Activated T-cell treated with anti-CD3 and anti-CD28 coated beads, Interleukin-2, amount 50 U/mL, for 72 hours (primary cell): ENCODE results near the gene RNASE12. TPM values are rescaled to one million over a fixed set of nuclear protein-coding genes. Genes with fewer than 3 reads are reported as not detected.

ENCODE experiments used
- ATAC-seq, 2 donors: fragments of 150-1000 bp; cut with Tn5 transposase; replicated peaks in 1 of 2; 2 replicates each; pipeline ENCODE4 v1.10.0; 2021; ENCODE audit warnings: moderate library complexity in 2 of 2, mild to moderate bottlenecking in 1 of 2
- DNase-seq, 2 donors: peaks; one replicate each; pipeline ENCODE4 v3.0.0; 2021 to 2022; ENCODE audit warnings: mixed read lengths in 1 of 2
- H3K27ac Mint-ChIP-seq: one replicate; pipeline ENCODE4 v1.8.0; 2022; ENCODE audit warnings: mild to moderate bottlenecking, moderate library complexity, mixed read lengths
- H3K27me3 Mint-ChIP-seq: one replicate; pipeline ENCODE4 v1.8.0; 2022; ENCODE audit warnings: low read depth, mixed read lengths
- H3K36me3 Mint-ChIP-seq, 2 donors: one replicate each; pipeline ENCODE4 v1.8.0; 2022; ENCODE audit warnings: mixed read lengths in 2 of 2, mild to moderate bottlenecking in 1 of 2; ENCODE audit not compliant: insufficient read depth in 2 of 2
- H3K4me1 Mint-ChIP-seq: one replicate; pipeline ENCODE4 v1.8.0; 2022; ENCODE audit warnings: low read depth, mixed read lengths
- H3K4me3 Mint-ChIP-seq, 2 donors: one replicate each; pipeline ENCODE4 v1.8.0; 2022; ENCODE audit warnings: mild to moderate bottlenecking in 2 of 2, mixed read lengths in 2 of 2, moderate library complexity in 2 of 2
- H3K9me3 Mint-ChIP-seq, 2 donors: one replicate each; pipeline ENCODE4 v1.8.0; 2022; ENCODE audit warnings: mixed read lengths in 2 of 2
- total RNA-seq, 2 donors: library from RNA; stranded (reverse); gene quantifications; one replicate each; pipeline ENCODE4 v1.2.3, GENCODE V29; 2022

Gene RNASE12, protein sequence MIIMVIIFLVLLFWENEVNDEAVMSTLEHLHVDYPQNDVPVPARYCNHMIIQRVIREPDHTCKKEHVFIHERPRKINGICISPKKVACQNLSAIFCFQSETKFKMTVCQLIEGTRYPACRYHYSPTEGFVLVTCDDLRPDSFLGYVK
- total RNA-seq = not detected

DNA sequence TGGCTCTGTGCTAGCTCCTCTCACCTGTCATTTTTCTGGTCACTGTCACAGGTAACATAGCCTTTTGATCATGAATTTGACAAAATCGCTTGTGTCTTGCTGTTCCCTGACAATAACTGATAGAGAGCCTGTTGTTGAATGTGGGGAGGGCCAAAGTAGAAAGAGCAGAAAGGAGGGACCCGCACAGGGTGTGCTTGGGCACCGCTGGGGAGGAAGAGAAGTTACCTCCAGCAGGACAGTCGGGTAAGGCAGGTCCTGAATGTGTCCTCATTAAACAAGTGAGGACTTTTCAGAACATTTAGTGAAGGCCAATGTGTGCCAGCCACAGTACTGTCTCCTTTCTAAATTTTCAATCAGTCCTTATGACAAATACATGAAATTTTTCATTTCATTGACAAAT lies at the start of gene RNASE12:
RNASE12 (minus strand) TSS at position 142 of the 400 bp plus-strand sequence. CDS start 653 bp downstream, outside the sequence.
- no peaks in the 10 kb centered on the region for H3K27me3 Mint-ChIP-seq
- DNase-seq (no peak), ATAC-seq (no peak)
- H3K4me3 Mint-ChIP-seq = peak within 1 kb of the TSS in 1 of 2 donors; percentile 16
- H3K9me3 Mint-ChIP-seq = no peaks in the 10 kb centered on the region
- no peak within 1 kb of the TSS for H3K27ac Mint-ChIP-seq
- no peaks in the 10 kb centered on the region for H3K36me3 Mint-ChIP-seq
- H3K4me1 Mint-ChIP-seq = peaks cover 13% of the 10 kb centered on the region

DNA sequence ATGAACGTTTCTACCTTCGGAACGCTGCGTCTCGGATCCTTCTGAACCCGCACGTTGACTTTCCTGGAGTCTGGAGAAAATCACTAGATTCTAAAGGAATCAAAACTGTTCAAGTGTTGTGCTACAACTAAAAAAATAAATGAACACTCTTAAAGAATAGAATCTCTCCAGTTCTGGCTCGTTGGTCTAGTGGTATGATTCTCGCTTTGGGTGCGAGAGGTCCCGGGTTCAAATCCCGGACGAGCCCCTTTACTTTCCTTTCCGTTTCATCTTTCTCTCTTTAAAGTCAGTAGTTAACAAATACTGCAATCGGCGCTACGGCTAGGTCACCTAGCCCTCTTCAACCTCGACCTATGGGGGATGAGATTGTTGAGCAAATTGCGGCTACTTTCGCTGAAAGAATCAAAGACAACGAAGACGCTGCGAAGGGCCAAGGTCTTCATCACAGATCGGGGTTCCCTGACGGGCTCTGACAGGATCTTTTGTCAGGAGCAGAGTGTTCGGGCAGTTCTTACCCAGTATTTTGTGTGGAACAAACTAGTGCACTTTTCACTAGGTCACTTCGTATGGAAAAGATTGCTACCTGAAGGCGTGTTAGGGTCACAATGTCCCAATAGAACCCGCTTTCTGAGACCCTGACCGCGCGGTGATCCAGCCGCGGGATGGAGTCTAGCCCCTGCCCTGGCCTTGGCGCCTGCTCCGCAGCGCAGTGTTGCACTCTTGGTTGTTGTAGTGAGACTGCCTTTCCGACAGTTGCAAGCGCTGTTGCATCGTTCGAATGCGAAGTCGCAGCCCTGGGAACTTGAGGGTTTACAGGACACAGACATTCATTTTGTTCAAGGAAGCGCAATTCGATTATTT lies 41.9 kb upstream of the RNASE12 start:
- peaks cover 39% of the 10 kb centered on the region for H3K4me1 Mint-ChIP-seq
- DNase-seq (peak; percentile 55 to 80), ATAC-seq (peak; percentile 78 to 87)
- H3K27ac Mint-ChIP-seq = peak overlapping the region; percentile 99
- peak overlapping the region; percentile 88 to 92 for H3K4me3 Mint-ChIP-seq
- peaks cover 0 to 2% of the 10 kb centered on the region in 2 donors for H3K36me3 Mint-ChIP-seq
- peaks cover 44% of the 10 kb centered on the region for H3K27me3 Mint-ChIP-seq
- peaks cover 0 to 2% of the 10 kb centered on the region in 2 donors for H3K9me3 Mint-ChIP-seq

DNA sequence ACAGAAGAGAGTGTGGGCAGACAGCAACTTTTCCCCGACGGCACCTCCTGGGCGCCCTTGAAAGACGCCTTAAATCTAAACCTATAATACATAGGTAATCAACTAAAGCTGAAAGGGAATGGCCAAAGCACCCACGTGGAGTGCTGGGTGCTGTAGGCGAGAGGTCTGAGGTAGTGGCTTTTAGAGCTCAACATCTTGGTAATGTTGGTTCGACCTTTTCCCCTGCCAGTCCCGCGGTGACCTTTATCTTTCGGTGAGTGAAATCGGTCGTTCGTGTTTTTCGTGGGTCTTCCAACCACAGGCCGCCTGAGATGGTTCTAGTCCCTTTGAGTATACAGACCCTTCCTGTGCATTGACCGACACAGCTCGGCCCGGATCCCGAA lies 41.3 kb upstream of the RNASE12 start:
- Mint-ChIP-seq H3K27me3 (peaks cover 50% of the 10 kb centered on the region), H3K27ac (peak overlapping the region; percentile 99), H3K4me1 (peaks cover 45% of the 10 kb centered on the region), H3K36me3 (peaks cover 0 to 2% of the 10 kb centered on the region in 2 donors), H3K4me3 (peak overlapping the region; percentile 88 to 92), H3K9me3 (peaks cover 0 to 2% of the 10 kb centered on the region in 2 donors)
- ATAC-seq = peak; percentile 38 to 39
- DNase-seq = peak; percentile 33 to 41

DNA sequence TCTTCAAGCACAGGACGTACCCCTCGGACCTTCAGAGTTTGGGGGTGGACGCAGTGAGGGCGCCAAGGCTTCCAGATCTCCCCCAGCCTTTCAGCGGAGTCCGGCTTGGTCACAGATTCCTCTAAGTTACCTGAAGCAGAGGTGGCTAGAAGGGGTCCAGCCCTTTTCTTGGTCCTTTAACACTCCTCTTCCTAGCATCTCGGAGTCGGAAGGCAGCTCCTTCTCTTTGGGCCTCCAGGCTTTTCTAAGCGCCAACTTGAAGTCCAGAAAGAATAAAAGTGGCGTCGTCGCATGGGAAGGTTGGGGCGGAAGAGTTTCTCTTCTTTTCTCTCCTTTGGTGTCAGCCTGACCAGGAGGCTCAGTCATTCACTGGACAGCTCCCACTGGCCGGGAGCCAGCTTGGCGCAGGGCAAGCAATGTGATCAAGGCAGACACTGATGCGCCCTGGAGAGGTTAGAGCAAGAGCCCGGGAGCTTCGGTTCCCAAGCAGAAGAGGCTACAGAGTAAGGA lies 40.8 kb upstream of the RNASE12 start:
- Mint-ChIP-seq H3K27ac (peak overlapping the region; percentile 11), H3K4me1 (peaks cover 50% of the 10 kb centered on the region), H3K4me3 (peak overlapping the region; percentile 88 to 92), H3K36me3 (peaks cover 0 to 2% of the 10 kb centered on the region in 2 donors), H3K9me3 (peaks cover 0 to 2% of the 10 kb centered on the region in 2 donors), H3K27me3 (peaks cover 55% of the 10 kb centered on the region)
- no peak for ATAC-seq
- DNase-seq = no peak

DNA sequence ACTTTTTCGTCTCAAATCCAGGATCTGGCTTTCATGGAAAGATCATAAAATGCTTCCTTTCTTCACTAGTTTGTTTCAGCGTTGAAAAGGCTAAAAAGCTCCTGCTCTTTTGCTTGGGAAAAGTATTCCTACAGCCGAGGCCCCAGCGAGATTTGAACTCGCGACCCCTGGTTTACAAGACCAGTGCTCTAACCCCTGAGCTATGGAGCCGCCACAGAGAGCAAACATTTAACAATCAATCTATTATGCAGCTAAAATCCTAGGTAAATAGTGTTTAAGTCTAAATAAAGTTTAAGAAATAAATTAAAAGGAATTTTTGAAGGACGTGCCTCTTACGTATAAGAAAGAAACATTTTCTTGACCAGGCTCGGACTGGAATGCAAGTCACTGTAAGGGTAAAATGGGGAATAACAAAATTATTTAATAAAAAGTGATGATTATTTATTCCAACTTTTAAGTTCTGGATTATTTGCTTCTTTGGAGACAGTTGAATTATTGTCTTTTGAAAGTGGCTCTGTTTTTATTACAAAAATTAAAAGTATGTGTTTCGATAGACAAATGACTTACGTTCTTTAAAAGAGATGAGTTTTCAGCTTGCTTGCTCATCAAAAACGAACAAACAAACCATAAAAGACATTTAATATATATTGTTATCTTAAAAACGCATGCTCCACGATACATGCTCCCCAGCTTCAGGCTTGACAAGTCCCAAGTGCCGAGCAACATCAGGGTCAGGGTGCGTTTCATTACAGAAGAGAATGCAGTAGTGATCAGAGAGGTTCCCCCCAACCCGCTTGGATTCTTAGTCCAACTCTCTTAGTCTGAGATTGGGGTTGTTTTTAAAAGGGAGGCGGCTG lies 40.1 kb upstream of the RNASE12 start:
- ATAC-seq = peak; percentile 20 to 29

DNA sequence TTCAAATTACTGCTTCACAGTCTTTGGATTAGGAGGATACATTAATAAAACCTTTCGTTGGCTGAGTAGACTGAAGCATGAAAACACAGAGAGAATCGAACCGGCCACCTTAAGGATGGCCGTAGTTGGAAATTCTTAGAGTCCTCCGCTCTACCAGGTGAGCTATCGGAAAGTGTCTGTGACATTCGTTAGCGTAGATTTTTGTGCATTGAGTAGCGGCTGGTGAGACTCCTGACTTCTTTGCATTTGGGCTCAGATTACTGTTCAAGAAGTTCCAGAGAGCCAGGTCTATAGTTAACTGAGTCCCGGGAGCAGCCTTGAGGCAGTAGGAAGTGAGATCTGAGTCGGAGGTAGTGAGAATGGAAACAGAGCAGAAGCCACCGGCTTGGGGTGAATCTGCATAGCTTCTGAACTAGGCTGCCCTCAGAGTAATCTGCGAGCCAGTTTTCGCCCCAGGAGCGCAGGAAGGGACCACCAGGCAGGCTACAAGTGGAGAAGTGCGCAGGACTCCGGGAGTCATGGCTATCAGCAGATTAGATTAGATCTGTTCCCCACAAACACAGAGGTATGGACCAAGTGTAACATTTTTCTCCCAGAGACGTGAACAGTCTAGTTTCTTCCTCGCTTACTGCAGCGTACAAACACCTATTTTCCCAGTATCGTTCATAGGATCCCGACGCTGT lies 39.3 kb upstream of the RNASE12 start:
- peak overlapping the region; percentile 85 for H3K27ac Mint-ChIP-seq
- peaks cover 0 to 2% of the 10 kb centered on the region in 2 donors for H3K36me3 Mint-ChIP-seq
- peaks cover 0 to 2% of the 10 kb centered on the region in 2 donors for H3K9me3 Mint-ChIP-seq
- H3K4me3 Mint-ChIP-seq = peak overlapping the region; percentile 88
- peaks cover 64% of the 10 kb centered on the region for H3K4me1 Mint-ChIP-seq
- peak; percentile 14 to 36 for ATAC-seq
- peaks cover 62% of the 10 kb centered on the region for H3K27me3 Mint-ChIP-seq
- peak; percentile 36 to 38 for DNase-seq

More for the DNA sequence above, 40.1 kb upstream of the RNASE12 start:
- Mint-ChIP-seq H3K4me1 (peaks cover 57% of the 10 kb centered on the region), H3K27ac (peak overlapping the region; percentile 85), H3K36me3 (peaks cover 0 to 2% of the 10 kb centered on the region in 2 donors), H3K9me3 (peaks cover 0 to 2% of the 10 kb centered on the region in 2 donors), H3K4me3 (peak overlapping the region; percentile 88 to 92), H3K27me3 (peaks cover 62% of the 10 kb centered on the region)
- DNase-seq = peak; percentile 39 to 62

DNA sequence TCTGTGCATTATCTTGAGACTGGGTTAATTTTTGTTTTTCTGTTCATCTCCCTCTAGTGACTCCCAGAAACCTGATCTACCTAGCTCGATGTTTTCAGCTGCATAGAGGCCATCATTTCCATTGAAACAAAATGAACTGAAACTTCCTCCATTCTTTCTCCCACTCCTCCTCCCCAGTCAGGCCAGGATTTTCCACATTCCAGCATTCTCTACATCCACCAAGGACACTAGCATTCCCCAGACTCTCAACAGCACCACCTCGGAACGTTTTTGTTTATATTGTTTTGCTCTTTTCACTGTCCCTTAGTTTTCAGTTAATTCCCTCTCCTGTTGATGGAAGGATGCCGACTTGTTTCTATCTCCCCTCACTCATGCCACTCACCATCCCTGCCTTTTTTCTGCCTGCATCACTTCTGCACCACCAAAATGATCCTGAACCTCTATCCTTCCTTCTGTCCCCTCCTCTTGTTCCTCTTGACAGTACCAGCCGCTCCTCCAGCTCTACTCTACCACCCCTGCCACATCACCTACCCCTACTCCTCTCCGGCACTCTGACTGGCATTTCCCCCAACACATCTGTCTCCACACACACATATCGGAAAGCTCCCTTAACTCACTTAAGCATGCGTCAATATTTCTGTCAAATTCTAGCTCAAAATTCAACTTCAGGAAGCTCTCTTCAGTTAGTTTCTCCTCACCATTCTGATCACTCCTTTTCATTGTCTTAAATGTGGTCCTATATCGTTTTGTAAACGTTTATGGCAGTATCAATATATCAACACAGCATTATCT lies 37.1 kb upstream of the RNASE12 start:
- H3K27me3 Mint-ChIP-seq = peaks cover 61% of the 10 kb centered on the region
- H3K4me3 Mint-ChIP-seq = peak overlapping the region; percentile 11 to 81
- DNase-seq = no peak
- H3K4me1 Mint-ChIP-seq = peaks cover 86% of the 10 kb centered on the region
- peaks cover 0 to 4% of the 10 kb centered on the region in 2 donors for H3K36me3 Mint-ChIP-seq
- no peak for ATAC-seq
- H3K27ac Mint-ChIP-seq = no peak overlapping the region
- no peaks in the 10 kb centered on the region for H3K9me3 Mint-ChIP-seq

DNA sequence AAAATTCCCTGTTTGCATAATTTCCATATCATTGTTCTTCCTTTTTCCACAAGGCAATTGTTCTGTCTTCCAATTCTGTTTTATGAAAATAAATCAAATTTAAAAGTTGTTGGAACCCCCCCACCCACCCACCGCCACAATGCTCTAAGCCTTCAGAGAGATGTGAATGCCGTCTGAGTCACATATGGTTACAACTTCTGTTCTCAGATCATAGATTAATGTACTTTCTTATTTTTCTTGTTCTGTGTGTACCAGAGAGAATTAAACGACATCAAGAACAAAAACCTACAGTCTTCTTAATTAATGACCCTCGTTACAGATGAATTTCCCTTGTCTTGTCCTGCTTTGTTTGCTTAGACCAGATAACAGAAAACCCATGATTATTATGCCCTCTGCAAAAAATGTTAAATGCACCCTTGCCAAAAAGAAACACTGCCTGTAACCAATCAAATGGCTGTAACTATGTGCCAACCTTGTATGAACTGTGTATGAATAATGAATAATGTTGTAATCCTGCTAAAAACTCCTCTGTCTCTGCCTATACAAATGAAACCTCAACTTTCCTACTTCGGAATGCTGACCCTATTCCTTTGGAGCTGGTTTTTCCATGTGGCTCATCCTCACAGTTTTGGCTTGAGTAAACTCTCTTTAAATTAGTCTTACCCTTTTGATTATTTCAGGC lies 36.3 kb upstream of the RNASE12 start:
- DNase-seq (no peak), ATAC-seq (peak; percentile 30 to 33)
- H3K27ac Mint-ChIP-seq = no peak overlapping the region
- H3K27me3 Mint-ChIP-seq = peaks cover 68% of the 10 kb centered on the region
- H3K36me3 Mint-ChIP-seq = peaks cover 0 to 1% of the 10 kb centered on the region in 2 donors
- peaks cover 86% of the 10 kb centered on the region for H3K4me1 Mint-ChIP-seq
- peak overlapping the region; percentile 81 to 82 for H3K4me3 Mint-ChIP-seq
- H3K9me3 Mint-ChIP-seq = no peaks in the 10 kb centered on the region

DNA sequence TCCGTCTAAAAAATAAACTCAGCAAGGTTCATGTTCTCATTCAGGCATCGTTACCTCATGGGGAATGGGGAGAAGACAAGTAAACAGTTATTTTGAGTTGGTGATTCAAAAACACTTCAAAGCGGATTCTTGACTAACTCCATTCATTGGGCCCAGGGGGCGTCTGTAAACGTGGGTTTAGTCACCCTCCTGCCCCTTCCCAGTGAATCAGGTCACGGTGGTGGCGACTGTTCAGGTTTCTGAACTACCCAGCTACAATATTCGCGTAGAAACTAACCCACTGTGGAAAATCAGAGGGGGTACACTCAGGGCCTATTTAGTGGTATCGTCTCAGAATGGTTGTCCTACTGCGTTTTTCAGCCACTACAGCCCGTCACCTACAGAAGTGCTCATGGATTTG lies 35.1 kb upstream of the RNASE12 start:
- peaks cover 80% of the 10 kb centered on the region for H3K4me1 Mint-ChIP-seq
- peak; percentile 12 to 59 for DNase-seq
- no peak overlapping the region for H3K27ac Mint-ChIP-seq
- H3K27me3 Mint-ChIP-seq = peaks cover 80% of the 10 kb centered on the region
- peak overlapping the region; percentile 81 to 82 for H3K4me3 Mint-ChIP-seq
- ATAC-seq = peak; percentile 12 to 39
- peaks cover 3 to 5% of the 10 kb centered on the region in 2 donors for H3K36me3 Mint-ChIP-seq
- peaks cover 0 to 1% of the 10 kb centered on the region in 2 donors for H3K9me3 Mint-ChIP-seq

DNA sequence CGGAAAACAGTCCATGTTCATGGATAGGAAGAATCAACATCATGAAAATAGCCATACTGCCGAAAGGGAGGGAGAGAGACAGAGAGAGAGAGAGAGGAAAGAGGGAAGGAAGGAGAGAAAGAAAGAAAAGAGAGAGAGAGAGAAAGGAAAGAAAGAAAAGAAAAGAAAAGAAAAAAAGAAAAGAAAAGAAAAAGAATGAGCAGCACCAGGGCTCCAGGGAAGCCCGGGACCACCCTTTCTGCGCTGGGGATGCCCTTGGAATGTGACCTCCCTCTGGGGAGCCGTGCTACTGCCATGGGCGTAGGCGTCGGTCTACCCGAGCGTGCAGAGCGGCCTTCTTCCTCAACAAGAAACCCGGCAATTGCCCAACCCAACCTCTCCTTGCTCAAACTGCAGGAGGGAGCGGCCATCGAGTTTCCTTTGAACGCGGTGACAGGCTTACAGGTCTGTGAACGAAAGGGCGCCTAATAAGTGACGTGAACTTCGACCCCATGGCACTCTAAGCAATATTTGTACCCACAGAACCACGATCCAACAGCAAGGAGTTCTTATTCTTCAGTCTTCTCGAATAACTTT lies 33.4 kb upstream of the RNASE12 start:
- ATAC-seq (peak; percentile 38 to 43), DNase-seq (peak; percentile 46 to 61)
- Mint-ChIP-seq H3K9me3 (peaks cover 0 to 1% of the 10 kb centered on the region in 2 donors), H3K4me3 (peak overlapping the region; percentile 81 to 82), H3K4me1 (peaks cover 68% of the 10 kb centered on the region), H3K27ac (peak overlapping the region; percentile 99), H3K27me3 (peaks cover 71% of the 10 kb centered on the region), H3K36me3 (peaks cover 3 to 5% of the 10 kb centered on the region in 2 donors)

DNA sequence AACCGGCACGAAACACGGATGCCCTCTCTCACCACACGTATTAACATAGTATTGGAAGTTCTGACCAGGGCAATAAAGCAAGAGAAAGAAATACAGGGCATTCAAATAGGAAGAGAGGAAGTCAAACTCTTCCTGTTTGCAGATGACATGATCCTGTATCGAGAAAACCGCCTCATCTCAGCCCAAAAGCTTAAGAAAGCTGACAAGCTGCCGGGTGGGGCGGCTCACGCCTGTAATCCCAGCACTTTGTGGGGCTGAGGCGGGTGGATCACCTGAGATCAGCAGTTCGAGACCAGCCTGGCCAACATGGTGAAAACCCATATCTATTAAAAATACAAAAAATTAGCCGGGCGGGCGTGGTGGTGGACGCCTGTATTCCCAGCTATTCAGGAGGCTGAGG lies 32.6 kb upstream of the RNASE12 start:
- no peak overlapping the region for H3K27ac Mint-ChIP-seq
- no peak for ATAC-seq
- H3K27me3 Mint-ChIP-seq = peaks cover 70% of the 10 kb centered on the region
- H3K4me1 Mint-ChIP-seq = peaks cover 67% of the 10 kb centered on the region
- peak overlapping the region; percentile 81 to 82 for H3K4me3 Mint-ChIP-seq
- DNase-seq = no peak
- H3K36me3 Mint-ChIP-seq = peaks cover 3 to 5% of the 10 kb centered on the region in 2 donors
- H3K9me3 Mint-ChIP-seq = peaks cover 0 to 1% of the 10 kb centered on the region in 2 donors
